Erythroblast (primary cell): ENCODE data around the gene CTSZ.

Experiments used
- GATA1 ChIP-seq: IDR thresholded peaks from 2 replicates; pipeline ENCODE4 v1.6.1; 2011; ENCODE audit warnings: low read depth, mild to moderate bottlenecking, control low read depth, low read length, moderate library complexity
- POLR2A ChIP-seq: IDR thresholded peaks from 2 replicates; pipeline ENCODE4 v1.6.1; 2011; ENCODE audit warnings: mild to moderate bottlenecking, low read length

- TF ChIP-seq POLR2A (no peak), GATA1 (no peak)
Measured at GRCh38 chr20:59037386-59037785, 30.3 kb upstream of the CTSZ start.
